Activated CD4-positive, alpha-beta T cell treated with anti-CD3 and anti-CD28 coated beads for 1 hour (primary cell): ENCODE data around the gene KLHL21.
"Not testable (repeated sequence)": the region's sequence is repeated elsewhere in the genome, so short reads cannot be mapped to it uniquely, and the experiment has no call there.

ENCODE experiments used
- DNase-seq: peaks from one replicate; pipeline ENCODE4 v3.0.0-alpha.2; 2020

KLHL21 gene

GRCh38 chr1:6602669-6603237 lies at the start of gene KLHL21:
Gene KLHL21 (minus strand): TSS chr1:6602869. CDS start chr1:6602817, 52 bp downstream.
- DNase-seq: peak; percentile 82

GRCh38 chr1:6651909-6652308 lies 49.2 kb upstream of the KLHL21 start:
- no peak for DNase-seq

GRCh38 chr1:6648556-6648955 lies 45.9 kb upstream of the KLHL21 start:
- no peak for DNase-seq

- no peak for DNase-seq
These were observed 44.0 kb upstream of the KLHL21 start for GRCh38 chr1:6646499-6647148.

- no peak for DNase-seq
These were observed 42.3 kb upstream of the KLHL21 start for GRCh38 chr1:6645018-6645417.

- not testable (repeated sequence) for DNase-seq
These were observed 38.2 kb upstream of the KLHL21 start for GRCh38 chr1:6640867-6641266.

- DNase-seq: no peak
These were observed 35.6 kb upstream of the KLHL21 start for GRCh38 chr1:6638226-6638625.

- DNase-seq: no peak
These were observed 35.1 kb upstream of the KLHL21 start for GRCh38 chr1:6637770-6638169.

GRCh38 chr1:6636778-6637177 lies 34.1 kb upstream of the KLHL21 start:
- not testable (repeated sequence) for DNase-seq

- no peak for DNase-seq
These were observed 33.5 kb upstream of the KLHL21 start for GRCh38 chr1:6635910-6636760.

GRCh38 chr1:6635161-6635909 lies 32.7 kb upstream of the KLHL21 start:
- DNase-seq: no peak

GRCh38 chr1:6634371-6635052 lies 31.8 kb upstream of the KLHL21 start:
- peak; percentile 31 for DNase-seq

- no peak for DNase-seq
These were observed 30.2 kb upstream of the KLHL21 start for GRCh38 chr1:6632588-6633514.

GRCh38 chr1:6631058-6631457 lies 28.4 kb upstream of the KLHL21 start:
- no peak for DNase-seq

- DNase-seq: no peak
These were observed 27.4 kb upstream of the KLHL21 start for GRCh38 chr1:6630027-6630426.

GRCh38 chr1:6628971-6629479 lies 26.4 kb upstream of the KLHL21 start:
- DNase-seq: no peak

GRCh38 chr1:6627841-6628545 lies 25.3 kb upstream of the KLHL21 start:
- DNase-seq: no peak

- DNase-seq: no peak
These were observed 24.4 kb upstream of the KLHL21 start for GRCh38 chr1:6627031-6627430.

- no peak for DNase-seq
These were observed 23.0 kb upstream of the KLHL21 start for GRCh38 chr1:6625584-6626149.
